ENCODE results near the gene DOCK4.

DOCK4 gene

GRCh38 chr7:112160130-112160770 lies 45.9 kb downstream of the DOCK4 start:
- no peak for DNase-seq

GRCh38 chr7:112159351-112159750 lies 46.8 kb downstream of the DOCK4 start:
- no peak for DNase-seq

- no peak for DNase-seq
Measured at GRCh38 chr7:112157072-112157471, 49.1 kb downstream of the DOCK4 start.

GRCh38 chr7:112156412-112156811 lies 49.8 kb downstream of the DOCK4 start:
- DNase-seq, result no peak

GRCh38 chr7:112154690-112155089 lies 51.5 kb downstream of the DOCK4 start:
- DNase-seq, result no peak

GRCh38 chr7:112152186-112152585 lies 54.0 kb downstream of the DOCK4 start:
- DNase-seq, result no peak

DNA sequence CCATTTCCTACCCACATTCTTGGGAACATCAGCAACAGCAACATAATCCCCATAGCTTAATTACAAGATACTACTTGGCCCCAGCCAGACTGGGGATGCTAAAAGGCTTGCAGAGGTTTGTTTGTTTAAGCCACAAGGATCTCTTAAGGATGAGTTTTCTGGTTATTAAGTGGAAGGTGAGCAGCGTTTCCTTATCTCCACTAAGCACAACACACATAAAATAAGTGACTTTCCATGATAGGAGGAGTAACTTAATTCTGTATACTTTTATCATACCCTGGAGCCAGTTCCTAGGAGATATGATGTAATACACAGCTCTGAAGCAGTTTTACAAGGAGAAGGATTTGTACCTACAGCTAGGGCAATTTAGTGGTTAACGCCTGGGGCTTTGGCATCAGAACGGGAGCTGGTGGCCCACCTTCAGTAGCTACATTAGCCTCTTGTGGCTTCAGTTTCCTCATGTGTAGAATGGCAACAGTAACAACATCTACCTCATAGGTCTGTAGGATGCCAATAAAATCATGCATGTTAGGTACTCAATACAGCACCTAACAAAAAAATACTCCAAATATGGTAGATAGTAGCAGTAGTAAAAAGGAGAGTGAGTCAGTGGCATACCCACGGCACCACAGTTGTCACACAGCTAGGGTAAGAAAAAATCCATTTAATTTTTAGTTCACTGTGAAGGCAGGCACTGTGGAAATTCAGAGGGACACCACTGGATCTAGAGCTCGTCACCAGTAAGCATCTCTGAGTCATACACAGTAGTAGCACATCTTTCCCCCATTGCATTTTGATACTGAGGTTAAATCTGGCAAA lies 55.2 kb downstream of the DOCK4 start:
- DNase-seq, result no peak

DNA sequence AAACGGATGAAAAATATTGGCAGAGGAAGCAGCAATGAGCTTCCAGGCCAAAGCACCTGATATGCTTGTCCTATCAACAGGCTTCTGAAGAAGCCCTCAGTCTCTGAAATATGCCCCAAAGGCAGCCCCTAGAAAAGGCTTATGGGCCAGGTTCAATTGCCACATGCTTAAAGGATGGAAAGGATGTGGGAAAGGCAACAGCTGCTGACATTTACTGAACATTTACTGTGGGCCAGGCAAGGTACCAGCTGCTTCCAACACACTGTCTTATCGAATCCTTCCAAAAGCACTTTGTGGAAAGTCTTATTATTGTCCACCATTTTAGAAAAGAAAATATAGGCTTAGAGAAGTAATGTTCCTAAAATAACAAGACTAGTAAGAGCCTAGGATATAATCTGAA lies 56.5 kb downstream of the DOCK4 start:
- no peak for DNase-seq

GRCh38 chr7:112147793-112148361 lies 58.3 kb downstream of the DOCK4 start:
- no peak for DNase-seq

- DNase-seq, result no peak
Measured at GRCh38 chr7:112145206-112145605, 61.0 kb downstream of the DOCK4 start.

DNA sequence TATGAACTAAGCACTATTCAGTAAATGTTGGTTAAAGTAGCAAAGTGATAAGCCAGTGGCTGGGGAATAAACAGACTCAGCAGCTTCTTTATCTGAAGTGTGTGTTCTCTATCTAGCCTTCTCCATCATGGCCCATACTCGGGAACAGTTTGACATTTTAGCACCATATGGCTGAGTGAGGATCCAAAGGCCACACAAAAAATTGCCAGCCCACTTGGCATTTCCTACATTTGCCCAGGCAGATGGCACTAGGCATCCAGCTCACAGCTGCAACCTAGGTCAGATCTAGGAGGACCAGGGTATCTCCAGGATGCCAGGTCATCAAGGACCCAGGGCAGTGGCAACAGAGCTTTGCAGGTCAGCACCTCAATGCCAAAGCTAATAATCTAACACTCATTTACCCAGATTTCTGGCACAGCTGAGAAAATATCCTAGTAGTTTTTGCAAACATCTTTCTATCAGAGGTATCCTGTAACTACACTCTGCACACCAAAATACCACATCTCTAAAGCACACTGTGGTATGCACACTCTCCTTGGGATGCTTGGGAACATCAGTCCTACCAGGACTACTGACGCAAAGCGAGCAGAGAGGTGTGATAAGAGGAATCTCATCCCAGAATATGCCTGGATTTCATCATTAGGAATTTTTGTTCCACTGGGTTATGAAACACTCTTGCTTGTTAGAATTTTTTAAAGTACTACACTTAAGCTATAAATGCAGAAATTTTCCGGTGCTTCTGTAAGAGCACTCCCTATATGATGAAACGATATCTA lies 61.7 kb downstream of the DOCK4 start:
- no peak for DNase-seq

GRCh38 chr7:112143582-112143981 lies 62.6 kb downstream of the DOCK4 start:
- no peak for DNase-seq

GRCh38 chr7:112143136-112143535 lies 63.1 kb downstream of the DOCK4 start:
- no peak for DNase-seq

GRCh38 chr7:112140600-112140999 lies 65.6 kb downstream of the DOCK4 start:
- DNase-seq, result no peak

- DNase-seq, result no peak
Measured at GRCh38 chr7:112138938-112139337, 67.3 kb downstream of the DOCK4 start.

DNA sequence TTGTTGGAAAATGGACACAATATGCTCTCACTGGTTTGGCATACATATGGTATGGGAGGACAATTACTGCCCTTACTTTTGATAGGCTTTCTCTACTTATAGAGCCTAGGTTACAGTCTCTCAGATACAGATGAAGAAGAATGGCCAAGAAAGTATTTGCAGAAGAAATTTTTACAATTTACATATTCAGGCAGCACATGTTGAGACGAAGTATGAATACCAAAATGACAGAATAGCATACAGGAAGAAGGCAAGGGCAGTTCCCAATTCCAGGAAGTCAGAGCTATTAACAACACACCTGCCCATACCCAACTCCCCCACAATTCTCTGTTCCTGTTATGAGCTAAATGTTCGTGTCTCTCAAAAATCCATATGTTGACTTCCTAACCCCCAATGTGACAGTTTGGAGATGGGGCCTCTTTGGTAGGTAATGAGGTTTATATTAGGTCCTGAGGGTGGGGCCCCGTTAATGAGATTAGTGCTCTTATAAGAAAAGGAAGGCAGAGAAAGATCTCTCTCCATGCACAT lies 67.8 kb downstream of the DOCK4 start:
- no peak for DNase-seq

DNA sequence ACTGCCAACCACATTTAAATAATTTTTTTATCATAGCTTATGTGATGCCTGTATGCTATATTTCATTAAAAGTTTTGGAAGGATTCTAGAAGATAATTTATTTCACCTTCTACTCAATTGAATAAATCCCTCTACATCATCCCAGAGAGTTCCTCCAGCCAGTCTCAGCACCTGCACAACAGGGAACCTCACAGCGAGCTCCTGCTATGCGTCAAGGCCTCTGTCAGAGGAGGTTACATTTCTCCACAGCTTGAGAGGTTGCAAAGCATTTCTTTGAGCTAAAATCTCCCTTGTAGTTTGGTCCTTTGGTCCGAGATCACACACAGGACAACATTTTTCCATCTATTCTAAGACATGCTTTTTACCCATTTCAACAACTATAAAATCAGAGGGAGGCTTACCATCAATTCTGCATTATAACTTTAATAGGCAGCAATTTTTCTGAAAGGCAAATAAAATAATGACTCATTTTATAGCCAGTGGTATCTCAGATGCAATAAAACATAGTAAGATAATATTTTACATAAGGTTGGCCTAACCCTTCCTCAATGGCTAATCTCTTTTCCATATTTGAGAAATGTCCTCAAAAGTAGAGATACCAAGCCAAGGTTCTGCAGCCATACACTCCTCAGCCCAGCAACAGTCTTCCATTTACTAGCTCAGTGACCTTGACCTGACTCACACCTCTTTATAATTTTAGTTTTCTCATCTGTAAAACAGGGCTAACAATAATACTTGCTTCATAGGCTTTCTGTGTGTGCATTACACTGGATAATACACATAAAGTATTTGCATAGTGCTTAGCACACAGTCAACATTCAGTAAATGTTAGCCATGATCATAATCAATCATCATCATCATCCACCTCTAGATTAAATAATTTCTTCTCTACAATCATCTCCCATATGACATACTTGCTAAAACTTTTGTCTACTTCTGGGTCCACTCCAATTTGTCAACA lies 68.8 kb downstream of the DOCK4 start:
- no peak for DNase-seq

- DNase-seq, result no peak
Measured at GRCh38 chr7:112136271-112137008, 69.8 kb downstream of the DOCK4 start.

DNA sequence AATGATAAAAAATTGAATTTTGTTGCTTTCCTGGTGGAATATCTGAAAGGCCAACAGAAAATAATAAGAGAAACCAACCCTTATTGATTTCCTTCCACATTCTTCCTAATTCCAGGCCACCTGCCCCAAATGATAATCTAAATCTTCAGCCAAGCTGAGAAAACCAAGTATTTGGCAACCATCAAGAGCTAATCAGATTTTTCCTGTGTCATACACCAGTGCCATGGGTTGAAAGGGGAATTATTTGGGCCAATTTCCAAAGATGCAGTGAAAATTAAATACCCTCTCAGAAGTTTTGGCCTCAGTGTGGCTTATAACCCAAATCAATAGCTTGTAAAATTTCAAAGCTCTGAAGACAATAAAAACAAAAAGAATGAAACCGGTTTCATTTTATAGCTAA lies 70.4 kb downstream of the DOCK4 start:
- DNase-seq, result no peak

GRCh38 chr7:112134039-112134438 lies 72.2 kb downstream of the DOCK4 start:
- no peak for DNase-seq

- no peak for DNase-seq
Measured at GRCh38 chr7:112133328-112133727, 72.9 kb downstream of the DOCK4 start.
